PC-9 (cell line): Measurements from ENCODE around the gene SMAD9.

Source experiments
- EZH2 ChIP-seq: fragments of 200-600 bp; sonication (generic); IDR thresholded peaks from 2 replicates; pipeline ENCODE4 v1.8.0; 2017; ENCODE audit warnings: antibody characterized with exemption, low read depth
- TF ChIP-seq, protein P1 (sequence below): fragments of 200-600 bp; sonication (generic); conservative IDR thresholded peaks from 2 replicates; pipeline ENCODE4 v1.6.1; 2017; ENCODE audit warnings: mixed run types, antibody characterized with exemption, mild to moderate bottlenecking, moderate library complexity

DNA sequence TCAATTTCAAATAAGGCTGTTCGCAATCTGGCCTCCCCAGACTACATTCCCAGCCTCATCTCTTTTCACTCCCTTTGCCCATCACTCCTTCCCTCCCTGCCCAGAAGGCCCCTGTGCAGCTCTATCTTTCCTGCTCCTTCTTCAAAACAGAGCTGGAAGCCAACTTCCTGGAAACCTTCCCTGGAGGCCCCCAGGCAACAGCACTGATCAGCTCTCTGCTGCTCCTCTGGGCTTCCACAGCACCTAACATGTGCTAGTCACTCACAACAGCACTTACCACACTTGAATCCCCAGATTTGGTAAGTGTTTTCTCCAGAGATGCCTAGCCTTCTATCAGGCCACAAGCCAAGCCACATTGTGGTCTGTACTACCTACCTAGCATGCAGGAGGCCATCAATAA, 9.5 kb downstream of the SMAD9 start:
- TF ChIP-seq, protein P1, sequence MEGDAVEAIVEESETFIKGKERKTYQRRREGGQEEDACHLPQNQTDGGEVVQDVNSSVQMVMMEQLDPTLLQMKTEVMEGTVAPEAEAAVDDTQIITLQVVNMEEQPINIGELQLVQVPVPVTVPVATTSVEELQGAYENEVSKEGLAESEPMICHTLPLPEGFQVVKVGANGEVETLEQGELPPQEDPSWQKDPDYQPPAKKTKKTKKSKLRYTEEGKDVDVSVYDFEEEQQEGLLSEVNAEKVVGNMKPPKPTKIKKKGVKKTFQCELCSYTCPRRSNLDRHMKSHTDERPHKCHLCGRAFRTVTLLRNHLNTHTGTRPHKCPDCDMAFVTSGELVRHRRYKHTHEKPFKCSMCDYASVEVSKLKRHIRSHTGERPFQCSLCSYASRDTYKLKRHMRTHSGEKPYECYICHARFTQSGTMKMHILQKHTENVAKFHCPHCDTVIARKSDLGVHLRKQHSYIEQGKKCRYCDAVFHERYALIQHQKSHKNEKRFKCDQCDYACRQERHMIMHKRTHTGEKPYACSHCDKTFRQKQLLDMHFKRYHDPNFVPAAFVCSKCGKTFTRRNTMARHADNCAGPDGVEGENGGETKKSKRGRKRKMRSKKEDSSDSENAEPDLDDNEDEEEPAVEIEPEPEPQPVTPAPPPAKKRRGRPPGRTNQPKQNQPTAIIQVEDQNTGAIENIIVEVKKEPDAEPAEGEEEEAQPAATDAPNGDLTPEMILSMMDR, result no peak
- no peak for TF ChIP-seq EZH2
